ENCODE data around the gene TTC34. TPM values are rescaled to one million over a fixed set of nuclear protein-coding genes. Genes with fewer than 3 reads are reported as not detected.

TTC34 gene
- polyA plus RNA-seq, 1 of the 3 experiments (the other 2 are of a cell fraction) = 0.16 TPM

DNA sequence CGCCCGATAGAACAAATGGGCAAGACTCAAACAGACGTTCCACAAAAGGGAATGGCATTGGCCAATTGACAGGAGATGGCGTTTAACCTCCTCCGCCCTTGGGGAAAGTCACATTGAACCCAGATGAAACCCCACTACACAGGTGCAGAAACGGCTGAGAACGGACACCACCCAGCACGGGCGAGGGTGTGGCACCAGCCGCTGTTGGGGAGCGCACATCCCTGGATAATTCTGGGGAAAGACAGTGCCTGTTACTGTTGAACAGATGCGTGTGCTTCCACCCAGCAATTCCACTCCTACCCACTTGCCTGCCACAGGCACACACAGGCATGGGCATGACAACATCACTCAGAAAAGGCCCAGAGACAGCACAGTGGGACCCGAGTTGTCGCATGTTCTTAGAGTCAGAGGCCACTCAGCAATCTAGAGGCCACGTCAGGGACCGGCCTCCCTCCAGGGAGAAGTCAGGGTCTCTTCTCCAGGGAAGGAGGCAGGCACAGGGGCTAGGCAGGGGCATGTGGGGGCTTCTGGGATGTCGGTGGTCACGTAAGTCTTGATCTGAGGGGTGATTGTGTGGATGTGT, 199.7 kb downstream of the TTC34 start (continued):
- TF ChIP-seq, protein P1, sequence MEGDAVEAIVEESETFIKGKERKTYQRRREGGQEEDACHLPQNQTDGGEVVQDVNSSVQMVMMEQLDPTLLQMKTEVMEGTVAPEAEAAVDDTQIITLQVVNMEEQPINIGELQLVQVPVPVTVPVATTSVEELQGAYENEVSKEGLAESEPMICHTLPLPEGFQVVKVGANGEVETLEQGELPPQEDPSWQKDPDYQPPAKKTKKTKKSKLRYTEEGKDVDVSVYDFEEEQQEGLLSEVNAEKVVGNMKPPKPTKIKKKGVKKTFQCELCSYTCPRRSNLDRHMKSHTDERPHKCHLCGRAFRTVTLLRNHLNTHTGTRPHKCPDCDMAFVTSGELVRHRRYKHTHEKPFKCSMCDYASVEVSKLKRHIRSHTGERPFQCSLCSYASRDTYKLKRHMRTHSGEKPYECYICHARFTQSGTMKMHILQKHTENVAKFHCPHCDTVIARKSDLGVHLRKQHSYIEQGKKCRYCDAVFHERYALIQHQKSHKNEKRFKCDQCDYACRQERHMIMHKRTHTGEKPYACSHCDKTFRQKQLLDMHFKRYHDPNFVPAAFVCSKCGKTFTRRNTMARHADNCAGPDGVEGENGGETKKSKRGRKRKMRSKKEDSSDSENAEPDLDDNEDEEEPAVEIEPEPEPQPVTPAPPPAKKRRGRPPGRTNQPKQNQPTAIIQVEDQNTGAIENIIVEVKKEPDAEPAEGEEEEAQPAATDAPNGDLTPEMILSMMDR (IDR thresholded peaks at IDR 0.05) = no peak
- TF ChIP-seq, protein P2, sequence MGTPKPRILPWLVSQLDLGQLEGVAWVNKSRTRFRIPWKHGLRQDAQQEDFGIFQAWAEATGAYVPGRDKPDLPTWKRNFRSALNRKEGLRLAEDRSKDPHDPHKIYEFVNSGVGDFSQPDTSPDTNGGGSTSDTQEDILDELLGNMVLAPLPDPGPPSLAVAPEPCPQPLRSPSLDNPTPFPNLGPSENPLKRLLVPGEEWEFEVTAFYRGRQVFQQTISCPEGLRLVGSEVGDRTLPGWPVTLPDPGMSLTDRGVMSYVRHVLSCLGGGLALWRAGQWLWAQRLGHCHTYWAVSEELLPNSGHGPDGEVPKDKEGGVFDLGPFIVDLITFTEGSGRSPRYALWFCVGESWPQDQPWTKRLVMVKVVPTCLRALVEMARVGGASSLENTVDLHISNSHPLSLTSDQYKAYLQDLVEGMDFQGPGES (IDR thresholded peaks at IDR 0.05; ENCODE audit: low read depth, low read length) = no peak

DNA sequence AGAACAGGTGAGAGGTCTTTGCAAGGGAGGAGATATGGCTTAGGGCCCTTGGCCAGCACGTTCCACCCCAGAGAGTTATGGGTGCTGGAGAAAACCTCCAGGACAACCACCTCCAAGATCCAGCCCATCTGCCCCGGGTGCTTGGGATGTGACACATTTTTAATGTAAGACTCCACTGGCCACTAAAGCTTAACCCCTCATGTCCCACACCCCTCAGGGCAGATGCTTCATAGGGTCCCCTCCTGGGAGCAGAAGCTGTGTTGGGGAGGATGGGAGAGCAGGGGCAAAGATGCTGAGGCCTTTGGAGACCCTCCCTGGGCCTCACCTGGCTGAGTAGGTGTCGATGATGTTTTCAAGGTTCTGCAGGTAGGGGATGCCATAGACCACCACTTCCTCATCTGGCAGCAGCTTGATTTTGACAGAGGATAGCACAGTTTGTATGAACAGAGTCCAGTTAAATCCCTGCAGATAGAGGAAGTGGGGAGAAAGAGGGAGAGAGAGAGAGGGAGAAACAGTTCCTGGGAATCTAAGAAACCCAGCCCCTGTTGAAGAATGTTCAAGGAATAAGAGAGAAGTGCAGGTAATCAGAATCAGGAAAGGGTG, 203.1 kb downstream of the TTC34 start:
- Histone ChIP-seq H3K4me1 (ENCODE audit: control insufficient read depth in 1 of 2, insufficient read depth in 2 of 2, low read depth in 1 of 2, low read length in 1 of 2) (peaks cover 0 to 9% of the 10 kb centered on the region in 2 experiments; a peak in 2 of 4 replicates), H2AFZ (ENCODE audit: low read depth) (no peak overlapping the region), H3F3A (replicated peaks; ENCODE audit: insufficient read depth) (no peaks in the 10 kb centered on the region), H3K36me3 (replicated peaks in 1 of 2; ENCODE audit: control insufficient read depth in 1 of 2, insufficient read depth in 2 of 2, low read length in 1 of 2) (no peaks in the 10 kb centered on the region), H3K4me3 (ENCODE audit: low read depth in 2 of 2, low read length in 1 of 2) (no peak overlapping the region), H3K79me2 (ENCODE audit: insufficient read depth) (no peaks in the 10 kb centered on the region), H3K4me2 (no peak overlapping the region), H3K9me3 (no peaks in the 10 kb centered on the region), H3K9me2 (no peaks in the 10 kb centered on the region), H4K20me1 (ENCODE audit: insufficient read depth) (no peaks in the 10 kb centered on the region), H3K9ac (no peak overlapping the region), H3K27ac (ENCODE audit: low read depth in 2 of 2, low read length in 1 of 2) (no peak overlapping the region), H3K27me3 (ENCODE audit: insufficient read depth) (no peaks in the 10 kb centered on the region)
- CTCF ChIA-PET = no interaction called here
- POLR2A ChIA-PET = no interaction called here
- DNase-seq = no peak
- WGBS (ENCODE audit: low lambda C conversion rate) = 14% methylated on average over 3 of the region's 3 CpGs
- TF ChIP-seq GATA2 (CRISPR knock-in tag; IDR thresholded peaks at IDR 0.05) = no peak
- no peak for TF ChIP-seq JUND (IDR thresholded peaks at IDR 0.05)
- no peak for TF ChIP-seq SMC3 (IDR thresholded peaks at IDR 0.05; ENCODE audit: low read depth, low read length)
- TF ChIP-seq, protein P2 (IDR thresholded peaks at IDR 0.05; ENCODE audit: low read depth, low read length) = no peak
- no peak for TF ChIP-seq TAF1 (IDR thresholded peaks at IDR 0.05; ENCODE audit: borderline replicate concordance, low read depth, low read length)
- no peak for TF ChIP-seq FOSL2 (IDR thresholded peaks at IDR 0.05; ENCODE audit: borderline replicate concordance, low read depth)
- TF ChIP-seq, protein P3, sequence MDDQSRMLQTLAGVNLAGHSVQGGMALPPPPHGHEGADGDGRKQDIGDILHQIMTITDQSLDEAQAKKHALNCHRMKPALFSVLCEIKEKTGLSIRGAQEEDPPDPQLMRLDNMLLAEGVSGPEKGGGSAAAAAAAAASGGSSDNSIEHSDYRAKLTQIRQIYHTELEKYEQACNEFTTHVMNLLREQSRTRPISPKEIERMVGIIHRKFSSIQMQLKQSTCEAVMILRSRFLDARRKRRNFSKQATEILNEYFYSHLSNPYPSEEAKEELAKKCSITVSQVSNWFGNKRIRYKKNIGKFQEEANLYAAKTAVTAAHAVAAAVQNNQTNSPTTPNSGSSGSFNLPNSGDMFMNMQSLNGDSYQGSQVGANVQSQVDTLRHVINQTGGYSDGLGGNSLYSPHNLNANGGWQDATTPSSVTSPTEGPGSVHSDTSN (IDR thresholded peaks at IDR 0.05) = no peak
- TF ChIP-seq MXI1 (IDR thresholded peaks at IDR 0.05; ENCODE audit: low read depth, low read length) = no peak
- TF ChIP-seq NRF1 (IDR thresholded peaks at IDR 0.05; ENCODE audit: low read depth, low read length) = no peak
